Measurements from ENCODE around the gene CIT.

- TF ChIP-seq SP1 (IDR thresholded peaks at IDR 0.05) (no peak), CTCF (IDR thresholded peaks at IDR 0.05; ENCODE audit: low read depth, low read length, missing input control) (no peak)
Observed at GRCh38 chr12:119868992-119869391, 8.1 kb downstream of the CIT start.
